Measurements from ENCODE around the gene GAK. TPM values are rescaled to one million over a fixed set of nuclear protein-coding genes. Genes with fewer than 3 reads are reported as not detected.
A peak's percentile ranks its signal among the peaks of the same experiment; 100 is the strongest.

The GAK gene
- total RNA-seq, 1 donor from 2014 or later: 89.1 TPM

DNA sequence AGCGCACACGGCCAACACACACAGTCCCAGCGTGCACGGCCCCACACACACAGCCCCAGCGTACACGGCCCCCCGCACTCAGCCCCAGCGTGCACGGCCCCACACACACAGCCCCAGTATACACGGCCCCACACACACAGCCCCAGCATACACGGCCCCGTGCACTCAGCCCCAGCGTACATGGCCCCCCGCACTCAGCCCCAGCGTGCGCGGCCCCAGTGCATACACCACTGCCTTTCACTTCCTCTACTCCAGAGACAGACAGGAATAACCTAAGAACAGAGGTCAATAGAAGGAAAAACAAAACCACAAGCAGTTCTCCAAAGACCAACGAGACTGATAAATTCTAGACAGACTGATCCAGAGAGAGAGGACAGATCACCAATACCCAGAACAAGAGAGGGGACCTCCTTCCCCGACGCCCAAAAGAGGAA lies 17.1 kb downstream of the GAK start:
- TF ChIP-seq POLR2A (IDR thresholded peaks at IDR 0.05) (no peak), POLR2AphosphoS5 (IDR thresholded peaks at IDR 0.05; ENCODE audit: insufficient read depth in 1 of 2, low read depth in 1 of 2) (no peak)
- TF ChIP-seq, protein P1, sequence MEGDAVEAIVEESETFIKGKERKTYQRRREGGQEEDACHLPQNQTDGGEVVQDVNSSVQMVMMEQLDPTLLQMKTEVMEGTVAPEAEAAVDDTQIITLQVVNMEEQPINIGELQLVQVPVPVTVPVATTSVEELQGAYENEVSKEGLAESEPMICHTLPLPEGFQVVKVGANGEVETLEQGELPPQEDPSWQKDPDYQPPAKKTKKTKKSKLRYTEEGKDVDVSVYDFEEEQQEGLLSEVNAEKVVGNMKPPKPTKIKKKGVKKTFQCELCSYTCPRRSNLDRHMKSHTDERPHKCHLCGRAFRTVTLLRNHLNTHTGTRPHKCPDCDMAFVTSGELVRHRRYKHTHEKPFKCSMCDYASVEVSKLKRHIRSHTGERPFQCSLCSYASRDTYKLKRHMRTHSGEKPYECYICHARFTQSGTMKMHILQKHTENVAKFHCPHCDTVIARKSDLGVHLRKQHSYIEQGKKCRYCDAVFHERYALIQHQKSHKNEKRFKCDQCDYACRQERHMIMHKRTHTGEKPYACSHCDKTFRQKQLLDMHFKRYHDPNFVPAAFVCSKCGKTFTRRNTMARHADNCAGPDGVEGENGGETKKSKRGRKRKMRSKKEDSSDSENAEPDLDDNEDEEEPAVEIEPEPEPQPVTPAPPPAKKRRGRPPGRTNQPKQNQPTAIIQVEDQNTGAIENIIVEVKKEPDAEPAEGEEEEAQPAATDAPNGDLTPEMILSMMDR (IDR thresholded peaks at IDR 0.05): no peak
- Histone ChIP-seq H3K36me3 (peaks cover 0 to 22% of the 10 kb centered on the region in 2 donors), H3K9me3 (no peaks in the 10 kb centered on the region), H3K4me3 (peak overlapping the region in 1 of 2 donors; percentile 10), H3K27me3 (no peaks in the 10 kb centered on the region), H3K4me1 (peaks cover 38% of the 10 kb centered on the region), H3K27ac (no peak overlapping the region)
- intact Hi-C loops (cut with DNase I): no loop called here
- DNase-seq (ENCODE audit: extremely low spot score in 2 of 2): peak in 1 of 2 donors; percentile 72

DNA sequence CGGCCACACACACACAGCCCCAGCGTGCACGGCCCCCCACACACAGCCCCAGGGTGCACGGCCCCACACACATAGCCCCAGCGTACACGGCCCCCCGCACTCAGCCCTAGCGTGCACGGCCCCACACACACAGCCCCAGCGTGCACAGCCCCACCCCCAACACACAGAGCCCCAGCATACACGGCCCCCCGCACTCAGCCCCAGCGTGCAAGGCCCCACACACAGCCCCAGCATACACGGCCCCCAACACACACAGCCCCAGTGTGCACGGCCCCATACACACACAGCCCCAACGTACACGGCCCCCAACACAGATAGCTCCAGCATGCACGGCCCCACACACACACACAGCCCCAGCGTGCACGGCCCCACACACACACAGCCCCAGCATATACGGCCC lies 17.6 kb downstream of the GAK start:
- no peak overlapping the region for H3K27ac ChIP-seq
- no peak overlapping the region for H3K4me3 ChIP-seq
- H3K27me3 ChIP-seq: no peaks in the 10 kb centered on the region
- H3K36me3 ChIP-seq: peaks cover 0 to 27% of the 10 kb centered on the region in 2 donors
- no peak for DNase-seq (ENCODE audit: extremely low spot score in 2 of 2)
- H3K4me1 ChIP-seq: peaks cover 33% of the 10 kb centered on the region
- TF ChIP-seq POLR2AphosphoS5 (IDR thresholded peaks at IDR 0.05; ENCODE audit: insufficient read depth in 1 of 2, low read depth in 1 of 2) (no peak), POLR2A (IDR thresholded peaks at IDR 0.05) (no peak)
- TF ChIP-seq, protein P1 (IDR thresholded peaks at IDR 0.05): no peak
- H3K9me3 ChIP-seq: no peaks in the 10 kb centered on the region
- intact Hi-C loops (cut with DNase I): no loop called here

DNA sequence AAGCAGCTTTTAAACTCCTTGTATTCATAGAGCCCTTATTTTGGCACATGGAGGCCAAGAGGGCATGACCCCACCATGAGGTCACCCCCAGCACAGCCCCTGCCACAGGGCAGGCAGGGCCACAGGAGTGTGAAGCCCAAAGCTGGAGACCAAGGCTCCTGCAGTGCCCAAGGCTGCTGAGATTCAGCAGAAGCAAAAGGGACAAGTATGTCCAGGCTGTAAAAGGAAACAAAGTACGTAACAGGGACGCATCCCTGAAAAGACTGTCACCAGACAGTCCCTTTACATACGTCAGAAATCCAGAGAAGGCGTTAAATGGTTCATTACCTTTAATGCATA lies 18.9 kb downstream of the GAK start:
- Histone ChIP-seq H3K36me3 (peaks cover 0 to 33% of the 10 kb centered on the region in 2 donors), H3K4me3 (no peak overlapping the region), H3K27ac (no peak overlapping the region), H3K27me3 (no peaks in the 10 kb centered on the region), H3K9me3 (no peaks in the 10 kb centered on the region), H3K4me1 (peaks cover 29% of the 10 kb centered on the region)
- intact Hi-C loops (cut with DNase I): no loop called here
- TF ChIP-seq, protein P1 (IDR thresholded peaks at IDR 0.05): no peak
- no peak for TF ChIP-seq POLR2A (IDR thresholded peaks at IDR 0.05)
- no peak for TF ChIP-seq POLR2AphosphoS5 (IDR thresholded peaks at IDR 0.05; ENCODE audit: insufficient read depth in 1 of 2, low read depth in 1 of 2)
- no peak for DNase-seq (ENCODE audit: extremely low spot score in 2 of 2)

DNA sequence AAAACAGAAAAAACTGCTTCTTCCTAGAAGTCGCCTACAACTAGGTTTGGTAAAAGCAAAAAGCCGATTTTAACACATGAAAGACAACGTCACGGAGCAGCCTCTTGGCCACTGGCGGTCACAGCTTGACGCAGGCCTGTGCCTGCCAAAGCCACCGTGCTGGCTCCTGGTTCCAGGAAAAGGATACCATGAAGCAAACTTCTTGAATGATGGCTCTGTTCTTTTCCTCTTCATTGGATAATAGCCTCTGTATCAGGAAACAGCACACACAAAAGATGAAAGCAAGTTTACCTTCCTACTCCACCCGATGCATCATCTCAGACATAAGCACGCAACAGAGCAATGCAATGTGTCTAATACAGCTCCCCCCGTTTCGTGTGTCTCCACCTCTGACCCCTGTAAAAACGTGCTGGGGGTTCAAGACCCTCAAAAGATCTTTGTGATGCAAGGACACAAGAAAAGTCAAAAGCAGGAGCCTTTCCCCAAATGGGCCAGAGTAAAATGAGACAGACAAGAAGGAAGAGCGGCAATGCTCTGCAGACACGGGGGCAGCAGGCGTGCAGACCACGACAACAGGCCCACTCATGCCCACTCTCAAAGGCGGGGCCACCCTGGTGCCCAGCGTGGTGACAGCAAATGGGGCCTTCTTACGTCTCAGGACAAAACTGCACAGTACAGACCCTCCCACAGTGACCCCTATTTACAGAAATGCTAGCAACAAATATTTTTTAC lies 19.4 kb downstream of the GAK start:
- TF ChIP-seq POLR2A (IDR thresholded peaks at IDR 0.05): no peak
- TF ChIP-seq POLR2AphosphoS5 (IDR thresholded peaks at IDR 0.05; ENCODE audit: insufficient read depth in 1 of 2, low read depth in 1 of 2): peak in 1 of 2 donors; percentile 75
- TF ChIP-seq, protein P1 (IDR thresholded peaks at IDR 0.05): no peak
- peak overlapping the region; percentile 26 for H3K27ac ChIP-seq
- H3K27me3 ChIP-seq: no peaks in the 10 kb centered on the region
- DNase-seq (ENCODE audit: extremely low spot score in 2 of 2): no peak
- H3K36me3 ChIP-seq: peaks cover 0 to 38% of the 10 kb centered on the region in 2 donors
- H3K4me1 ChIP-seq: peaks cover 29% of the 10 kb centered on the region
- intact Hi-C loops (cut with DNase I): no loop called here
- H3K9me3 ChIP-seq: no peaks in the 10 kb centered on the region
- H3K4me3 ChIP-seq: no peak overlapping the region

DNA sequence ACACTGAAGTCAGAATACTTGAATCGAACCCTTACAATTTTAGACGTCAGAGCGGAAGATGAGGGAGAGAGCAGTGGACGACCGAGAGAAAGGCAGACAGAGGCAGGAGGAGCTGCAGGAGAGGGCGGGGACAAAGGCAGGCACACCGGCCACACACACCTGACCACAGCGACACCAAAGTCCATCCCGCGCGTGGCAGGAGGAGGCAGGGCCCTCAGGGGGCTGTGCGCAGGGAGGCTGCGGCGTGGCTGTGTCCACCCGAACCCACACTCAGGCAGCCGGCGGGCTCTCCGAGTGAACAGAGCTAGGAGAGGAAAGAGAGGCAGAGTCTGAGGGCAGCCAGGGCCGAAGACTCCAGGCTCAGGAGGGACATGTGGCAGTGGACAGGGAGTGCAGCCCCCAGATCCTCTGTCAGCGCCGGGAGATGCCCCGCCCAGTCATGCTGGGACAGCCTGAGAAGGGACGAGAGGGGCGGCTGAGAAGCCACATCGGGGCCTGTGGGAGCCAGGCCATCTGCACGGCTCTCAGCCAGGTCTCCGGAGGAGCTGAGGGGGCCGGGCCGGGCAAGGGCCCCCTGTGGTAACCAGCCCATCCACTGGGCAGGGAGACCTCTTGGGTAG lies 20.1 kb downstream of the GAK start:
- Histone ChIP-seq H3K4me3 (no peak overlapping the region), H3K4me1 (peaks cover 28% of the 10 kb centered on the region), H3K9me3 (no peaks in the 10 kb centered on the region), H3K36me3 (peaks cover 0 to 39% of the 10 kb centered on the region in 2 donors), H3K27me3 (no peaks in the 10 kb centered on the region), H3K27ac (peak overlapping the region; percentile 26)
- TF ChIP-seq POLR2A (IDR thresholded peaks at IDR 0.05) (no peak), POLR2AphosphoS5 (IDR thresholded peaks at IDR 0.05; ENCODE audit: insufficient read depth in 1 of 2, low read depth in 1 of 2) (no peak)
- TF ChIP-seq, protein P1 (IDR thresholded peaks at IDR 0.05): no peak
- intact Hi-C loops (cut with DNase I): no loop called here
- DNase-seq (ENCODE audit: extremely low spot score in 2 of 2): no peak

Data from vagina (tissue), 2 donors.